Endothelial cell of umbilical vein (primary cell): ENCODE results near the gene HMCN1. TPM values are rescaled to one million over a fixed set of nuclear protein-coding genes. Genes with fewer than 3 reads are reported as not detected.

Experiments used
- BruUV-seq: library from RNA; stranded (reverse); fragments of 400-500 nt; replicated peaks from 2 replicates; lab custom pipeline; 2021; lab: Mats Ljungman, UMichigan
- CTCF ChIA-PET: fragments of 300-600, 350-600 bp; sonication (Branson Sonifier 250); formaldehyde crosslinking; loops from one replicate; lab custom pipeline; 2021; ENCODE audit warnings: antibody characterized with exemption, inconsistent platforms; lab: Charles Lee
- POLR2A ChIA-PET: fragments of 300-600, 350-600 bp; sonication (Branson Sonifier 250); formaldehyde crosslinking; loops from one replicate; lab custom pipeline; 2021; ENCODE audit warnings: antibody characterized with exemption, inconsistent platforms; lab: Charles Lee
- DNase-seq: peaks from one replicate; pipeline ENCODE4 v3.0.0-alpha.2; 2011; ENCODE audit warnings: low read depth, low spot score
- FAIRE-seq: peaks from 2 replicates; lab custom pipeline; 2011; peaks lifted over from hg19 to GRCh38; lab: Jason Lieb, UNC
- H2AFZ ChIP-seq: 2 replicates; pipeline ENCODE4 v1.6.0; 2012; ENCODE audit warnings: low read depth, low read length, control low read depth, inconsistent platforms
- H3K27ac ChIP-seq: 2 replicates; pipeline ENCODE4 v1.5.1; 2011; ENCODE audit warnings: low read depth, mild to moderate bottlenecking, control low read depth, low read length, moderate library complexity; ENCODE audit not compliant: insufficient read depth
- H3K27me3 ChIP-seq, 2 experiments: 2 replicates each; pipeline versions ENCODE4 v1.6.0 to v1.6.1; 2011; ENCODE audit warnings: low read length in 2 of 2, mixed read lengths in 1 of 2; ENCODE audit not compliant: control insufficient read depth in 2 of 2, insufficient read depth in 2 of 2
- H3K36me3 ChIP-seq, 2 experiments: 2 replicates in 1 of 2; 3 replicates in 1 of 2; pipeline ENCODE4 v1.5.1; 2011; ENCODE audit warnings: low read length in 2 of 2, mild to moderate bottlenecking in 1 of 2, moderate library complexity in 1 of 2; ENCODE audit not compliant: control insufficient read depth in 2 of 2, insufficient read depth in 2 of 2; ENCODE audit errors: extremely low read depth in 1 of 2
- H3K4me1 ChIP-seq: 3 replicates; pipeline ENCODE4 v1.5.1; 2011; ENCODE audit warnings: mild to moderate bottlenecking, low read length; ENCODE audit not compliant: control insufficient read depth, insufficient read depth; ENCODE audit errors: extremely low read depth
- H3K4me2 ChIP-seq: 2 replicates; pipeline ENCODE4 v1.6.1; 2011; ENCODE audit warnings: low read length, control low read depth, mixed read lengths; ENCODE audit not compliant: insufficient read depth
- H3K4me3 ChIP-seq, 3 experiments: fragments of 200-600 bp in 1 of 3; sonication (generic), shearing (Covaris generic) in 1 of 3; replicated peaks in 1 of 3; 2 replicates each; pipeline ENCODE4 v1.5.1; 2011 to 2016; ENCODE audit warnings: control low read depth in 3 of 3, low read length in 3 of 3, mild to moderate bottlenecking in 2 of 3, inconsistent platforms in 1 of 3, low read depth in 1 of 3, moderate library complexity in 1 of 3; ENCODE audit not compliant: insufficient read depth in 1 of 3
- H3K79me2 ChIP-seq: 2 replicates; pipeline ENCODE4 v1.6.0; 2012; ENCODE audit warnings: low read length, inconsistent platforms; ENCODE audit not compliant: control insufficient read depth, insufficient read depth
- H3K9ac ChIP-seq: replicated peaks from 2 replicates; pipeline ENCODE3; 2011; ENCODE audit warnings: low read length, control low read depth; ENCODE audit not compliant: insufficient read depth; ENCODE audit errors: extremely low read depth
- H3K9me1 ChIP-seq: replicated peaks from 3 replicates; pipeline ENCODE4 v1.6.0; 2011; ENCODE audit warnings: mild to moderate bottlenecking, low read length; ENCODE audit not compliant: control insufficient read depth, insufficient read depth; ENCODE audit errors: extremely low read depth
- H3K9me3 ChIP-seq: replicated peaks from 2 replicates; pipeline ENCODE4 v1.5.1; 2012; ENCODE audit warnings: low read length, inconsistent platforms; ENCODE audit not compliant: control insufficient read depth, insufficient read depth
- H4K20me1 ChIP-seq: replicated peaks from 2 replicates; pipeline ENCODE3; 2011; ENCODE audit warnings: mild to moderate bottlenecking, low read length; ENCODE audit not compliant: control insufficient read depth, insufficient read depth; ENCODE audit errors: extremely low read depth
- EZH2 ChIP-seq: IDR thresholded peaks from 2 replicates; pipeline ENCODE4 v1.6.1; 2012; ENCODE audit warnings: borderline replicate concordance, low read depth, mild to moderate bottlenecking, moderate library complexity, low read length, inconsistent platforms; ENCODE audit not compliant: severe bottlenecking
- FOS ChIP-seq: IDR thresholded peaks from 2 replicates; pipeline ENCODE4 v1.6.1; 2011; ENCODE audit warnings: mild to moderate bottlenecking, low read length, moderate library complexity, borderline replicate concordance; ENCODE audit not compliant: insufficient read depth
- GATA2 ChIP-seq: IDR thresholded peaks from 2 replicates; pipeline ENCODE4 v1.7.0; 2011; ENCODE audit warnings: low read depth, mild to moderate bottlenecking, moderate library complexity, mixed read lengths, low read length; ENCODE audit not compliant: insufficient read length, insufficient read depth
- JUN ChIP-seq: IDR thresholded peaks from 2 replicates; pipeline ENCODE4 v1.6.1; 2011; ENCODE audit warnings: borderline replicate concordance, low read depth; ENCODE audit not compliant: insufficient read length, insufficient read depth
- MYC ChIP-seq: IDR thresholded peaks from one replicate; pipeline ENCODE4 v1.6.1; 2011; ENCODE audit warnings: mild to moderate bottlenecking, low read depth, low read length
- POLR2A ChIP-seq: IDR thresholded peaks from 2 replicates; pipeline ENCODE4 v1.6.1; 2012; ENCODE audit warnings: low read depth, mild to moderate bottlenecking, control low read depth, low read length
- POLR2AphosphoS5 ChIP-seq: IDR thresholded peaks from 2 replicates; pipeline ENCODE4 v1.6.1; 2012; ENCODE audit warnings: low read depth, mild to moderate bottlenecking, control low read depth, low read length, moderate library complexity; ENCODE audit not compliant: insufficient read depth
- dilution Hi-C: fragments of 300-500 bp; cut with MboI; formaldehyde crosslinking; loops from one replicate; pipeline ENCODE4 v1.15.0; 2019; ENCODE audit warnings: low sequenced_read_pairs; ENCODE audit not compliant: extremely low pct_ligation_motif_present
- intact Hi-C: fragments of 100-400 bp; cut with micrococcal nuclease; formaldehyde crosslinking; loops from one replicate; pipeline ENCODE4 v1.10.0; 2022
- polyA plus RNA-seq, 4 experiments: library from polyadenylated mRNA; depleted of rRNA in 3 of 4; stranded (reverse) in 3 of 4; unstranded in 1 of 4; fragments of >200 nt; gene quantifications; 2 replicates each; pipeline versions ENCODE4 v1.2.1 to v1.2.3, GENCODE V29; 2011 to 2012; ENCODE audit warnings: missing spikeins in 1 of 4
- total RNA-seq: library from RNA; stranded (reverse); gene quantifications from 2 replicates; pipeline ENCODE4 v1.2.3, GENCODE V29; 2021
- TF ChIP-seq, protein P1 (sequence below): IDR thresholded peaks from 2 replicates; pipeline ENCODE4 v1.6.1; 2011; ENCODE audit not compliant: insufficient read depth, insufficient read length
- TF ChIP-seq, protein P2 (sequence below), 2 donors: IDR thresholded peaks; 1 replicate in 1 of 2; 2 replicates in 1 of 2; pipeline ENCODE4 v1.5.1; 2011; ENCODE audit warnings: low read length in 2 of 2, mild to moderate bottlenecking in 2 of 2, moderate library complexity in 2 of 2, control low read depth in 1 of 2, inconsistent platforms in 1 of 2, low read depth in 1 of 2; ENCODE audit not compliant: insufficient read depth in 1 of 2; ENCODE audit errors: extremely low read depth in 1 of 2

The HMCN1 gene
- total and polyA plus RNA-seq, 2 donors (not counting 3 experiments of a cell fraction or from before 2014, with no cell fraction given), result 10.3 to 16.0 TPM

DNA sequence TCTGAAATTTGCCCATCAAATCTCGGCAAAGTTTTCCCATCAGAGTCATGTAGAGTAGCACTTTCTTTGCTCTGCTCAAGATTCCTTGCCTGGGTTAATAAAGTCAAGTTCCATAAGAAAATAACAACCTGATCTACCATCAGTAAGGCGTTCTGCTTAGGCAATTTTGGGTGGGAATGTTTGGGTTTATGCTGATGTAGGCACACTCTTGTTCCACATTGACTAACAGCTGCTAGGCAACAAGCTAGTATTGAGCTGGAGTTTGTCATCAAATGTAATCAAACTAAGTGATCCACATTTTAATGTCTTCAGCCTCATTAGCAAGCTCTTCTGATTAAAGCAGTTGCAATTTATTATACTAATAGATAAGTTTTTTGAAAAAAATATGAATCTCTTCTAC lies 12.1 kb upstream of the HMCN1 start:
- dilution Hi-C loops, result no loop called here
- Histone ChIP-seq H3K9me3 (no peaks in the 10 kb centered on the region), H3K27ac (no peak overlapping the region), H4K20me1 (no peaks in the 10 kb centered on the region), H3K79me2 (no peaks in the 10 kb centered on the region), H3K9me1 (no peaks in the 10 kb centered on the region), H3K4me3 (no peak overlapping the region), H3K36me3 (no peaks in the 10 kb centered on the region), H3K27me3 (no peaks in the 10 kb centered on the region), H2AFZ (no peak overlapping the region), H3K4me1 (peaks cover 3% of the 10 kb centered on the region), H3K4me2 (no peak overlapping the region), H3K9ac (no peak overlapping the region)
- CTCF ChIA-PET, result interaction anchor here (0.7 to 5.0 kb wide), 3 partner anchors 41 to 492 kb away, joined by 3 to 133 read pairs (median 69); no protein-coding TSS in a partner anchor
- intact Hi-C loops, result no loop called here
- no peak for DNase-seq
- BruUV-seq, result no TSS peak
- FAIRE-seq, result no peak
- no peak for TF ChIP-seq EZH2
- POLR2A ChIA-PET, result no interaction called here

DNA sequence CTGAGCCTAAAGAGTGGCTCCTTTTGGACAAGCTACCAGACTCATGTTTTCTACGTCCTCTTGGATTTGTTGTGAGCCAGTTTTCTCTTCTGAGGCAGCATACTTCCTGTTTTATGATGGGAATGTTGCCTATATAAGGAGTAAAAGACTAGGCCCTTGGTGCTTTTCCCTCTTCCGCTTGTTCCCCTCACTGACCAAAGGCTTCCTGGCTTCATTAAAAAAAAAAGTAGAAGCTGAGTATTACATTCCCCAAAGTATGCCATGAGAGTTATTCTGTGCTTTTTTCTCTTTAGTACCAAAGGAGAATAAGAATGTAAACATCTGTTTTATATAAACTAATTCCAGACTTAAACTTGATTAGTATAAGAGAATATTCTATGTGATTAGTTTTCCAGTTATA lies 6.5 kb upstream of the HMCN1 start:
- ChIA-PET POLR2A (no interaction called here), CTCF (no interaction called here)
- H4K20me1 ChIP-seq, result no peaks in the 10 kb centered on the region
- no peak overlapping the region for H3K27ac ChIP-seq
- no peaks in the 10 kb centered on the region for H3K4me1 ChIP-seq
- no peaks in the 10 kb centered on the region for H3K9me1 ChIP-seq
- no peak overlapping the region for H2AFZ ChIP-seq
- no peak overlapping the region for H3K9ac ChIP-seq
- no peak overlapping the region for H3K4me2 ChIP-seq
- no peak overlapping the region for H3K4me3 ChIP-seq
- BruUV-seq, result no TSS peak
- intact Hi-C loops, result no loop called here
- no peak for DNase-seq
- no peak for FAIRE-seq
- dilution Hi-C loops, result no loop called here
- no peaks in the 10 kb centered on the region for H3K36me3 ChIP-seq
- TF ChIP-seq JUN, result no peak
- TF ChIP-seq MYC, result no peak
- no peak for TF ChIP-seq EZH2
- TF ChIP-seq POLR2AphosphoS5, result no peak
- no peak for TF ChIP-seq POLR2A
- TF ChIP-seq, protein P1, sequence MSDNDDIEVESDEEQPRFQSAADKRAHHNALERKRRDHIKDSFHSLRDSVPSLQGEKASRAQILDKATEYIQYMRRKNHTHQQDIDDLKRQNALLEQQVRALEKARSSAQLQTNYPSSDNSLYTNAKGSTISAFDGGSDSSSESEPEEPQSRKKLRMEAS, result no peak
- no peak for TF ChIP-seq GATA2
- TF ChIP-seq, protein P2, sequence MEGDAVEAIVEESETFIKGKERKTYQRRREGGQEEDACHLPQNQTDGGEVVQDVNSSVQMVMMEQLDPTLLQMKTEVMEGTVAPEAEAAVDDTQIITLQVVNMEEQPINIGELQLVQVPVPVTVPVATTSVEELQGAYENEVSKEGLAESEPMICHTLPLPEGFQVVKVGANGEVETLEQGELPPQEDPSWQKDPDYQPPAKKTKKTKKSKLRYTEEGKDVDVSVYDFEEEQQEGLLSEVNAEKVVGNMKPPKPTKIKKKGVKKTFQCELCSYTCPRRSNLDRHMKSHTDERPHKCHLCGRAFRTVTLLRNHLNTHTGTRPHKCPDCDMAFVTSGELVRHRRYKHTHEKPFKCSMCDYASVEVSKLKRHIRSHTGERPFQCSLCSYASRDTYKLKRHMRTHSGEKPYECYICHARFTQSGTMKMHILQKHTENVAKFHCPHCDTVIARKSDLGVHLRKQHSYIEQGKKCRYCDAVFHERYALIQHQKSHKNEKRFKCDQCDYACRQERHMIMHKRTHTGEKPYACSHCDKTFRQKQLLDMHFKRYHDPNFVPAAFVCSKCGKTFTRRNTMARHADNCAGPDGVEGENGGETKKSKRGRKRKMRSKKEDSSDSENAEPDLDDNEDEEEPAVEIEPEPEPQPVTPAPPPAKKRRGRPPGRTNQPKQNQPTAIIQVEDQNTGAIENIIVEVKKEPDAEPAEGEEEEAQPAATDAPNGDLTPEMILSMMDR (IDR thresholded peaks at IDR 0.05; ENCODE audit: extremely low read depth in 1 of 2, insufficient read depth in 1 of 2, low read depth in 1 of 2, low read length in 2 of 2), result no peak
- TF ChIP-seq FOS, result no peak
- H3K79me2 ChIP-seq, result no peaks in the 10 kb centered on the region
- H3K9me3 ChIP-seq, result no peaks in the 10 kb centered on the region
- H3K27me3 ChIP-seq, result no peaks in the 10 kb centered on the region
